DMS153 treated with DMSO at 0.1 percent for 48 hours (cell line): ENCODE results near the gene IL2RG.
A peak's percentile ranks its signal among the peaks of the same experiment; 100 is the strongest.

ENCODE experiments used
- DNase-seq: peaks from one replicate; lab custom pipeline; 2025; ENCODE audit not compliant: unreplicated experiment; lab: John Stamatoyannopoulos, UW

Gene IL2RG

GRCh38 chrX:71081330-71082123, 29.9 kb downstream of the IL2RG start:
- DNase-seq: no peak

GRCh38 chrX:71070531-71070930, 40.8 kb downstream of the IL2RG start:
- no peak for DNase-seq

GRCh38 chrX:71068044-71068918, 43.1 kb downstream of the IL2RG start, which contains the start of gene SNX12:
Gene SNX12, minus strand, starts transcription at chrX:71068334. Its CDS starts 28 bp downstream, at chrX:71068306.
- DNase-seq: peak; percentile 71

- DNase-seq: no peak
These were observed 43.7 kb downstream of the IL2RG start for GRCh38 chrX:71067712-71068043.

- no peak for DNase-seq
These were observed 44.3 kb downstream of the IL2RG start for GRCh38 chrX:71067089-71067488.

GRCh38 chrX:71060127-71060526, 51.2 kb downstream of the IL2RG start:
- DNase-seq: no peak

DNA sequence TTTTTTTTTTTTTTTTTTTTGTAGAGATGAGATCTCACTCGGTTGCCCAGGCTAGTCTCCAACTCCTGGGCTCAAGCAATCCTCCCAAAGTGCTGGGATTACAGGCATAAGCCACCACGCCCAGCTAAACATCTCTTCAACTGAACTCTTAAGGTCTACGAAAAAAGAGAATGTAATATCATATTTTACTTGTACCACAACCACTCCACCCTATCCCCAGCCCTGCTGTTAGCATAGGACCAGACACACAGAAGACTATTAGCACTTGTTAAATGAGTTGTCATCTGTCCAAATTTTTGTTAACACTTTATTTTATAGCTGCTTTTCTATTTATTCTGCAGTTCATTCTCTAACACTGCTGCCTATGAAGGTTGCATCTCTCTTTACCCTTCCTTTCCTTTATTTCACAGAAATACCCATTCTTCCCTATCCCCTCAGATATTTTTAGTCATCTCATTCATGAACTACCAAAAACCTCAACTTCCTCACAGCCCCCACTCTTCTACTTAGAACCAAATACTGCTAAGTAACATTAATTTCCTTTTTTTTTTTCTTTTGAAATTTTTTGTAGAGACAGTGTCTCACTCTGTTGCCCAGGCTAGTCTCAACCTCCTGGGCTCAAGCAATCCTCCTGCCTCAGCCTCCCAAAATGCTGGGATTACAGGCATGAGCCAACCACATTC, 53.4 kb downstream of the IL2RG start:
- no peak for DNase-seq
